H9 (cell line): ENCODE data around the gene CLPTM1L. TPM values are rescaled to one million over a fixed set of nuclear protein-coding genes. Genes with fewer than 3 reads are reported as not detected.

ENCODE experiments used
- DNase-seq: peaks from one replicate; pipeline ENCODE4 v3.0.0-alpha.2; 2017
- H2AFZ ChIP-seq: one replicate; pipeline ENCODE4 v1.6.1; 2013; ENCODE audit warnings: mild to moderate bottlenecking, low read length, control low read depth, moderate library complexity
- H2AK5ac ChIP-seq: 2 replicates; pipeline ENCODE4 v1.6.1; 2013; ENCODE audit warnings: low read length, control low read depth, mixed read lengths; ENCODE audit not compliant: insufficient read length
- H2BK120ac ChIP-seq: one replicate; pipeline ENCODE4 v1.6.1; 2013; ENCODE audit warnings: low read depth, mild to moderate bottlenecking, low read length, control low read depth, inconsistent platforms; ENCODE audit not compliant: poor library complexity, severe bottlenecking
- H2BK12ac ChIP-seq: 2 replicates; pipeline ENCODE4 v1.6.1; 2013; ENCODE audit warnings: low read length, control low read depth, mixed read lengths, low read depth; ENCODE audit not compliant: insufficient read length
- H2BK15ac ChIP-seq: 2 replicates; pipeline ENCODE4 v1.6.1; 2013; ENCODE audit warnings: low read depth, low read length, control low read depth
- H2BK20ac ChIP-seq: one replicate; pipeline ENCODE4 v1.6.1; 2013; ENCODE audit warnings: low read depth, mild to moderate bottlenecking, low read length, control low read depth, inconsistent platforms; ENCODE audit not compliant: poor library complexity, severe bottlenecking
- H2BK5ac ChIP-seq: 2 replicates; pipeline ENCODE4 v1.6.1; 2013; ENCODE audit warnings: low read length, control low read depth, mixed read lengths; ENCODE audit not compliant: insufficient read length
- H3K14ac ChIP-seq: 2 replicates; pipeline ENCODE4 v1.6.1; 2013; ENCODE audit warnings: low read length, control low read depth; ENCODE audit not compliant: insufficient read depth
- H3K18ac ChIP-seq: 2 replicates; pipeline ENCODE4 v1.6.1; 2013; ENCODE audit warnings: low read depth, mild to moderate bottlenecking, mixed read lengths, low read length, control low read depth; ENCODE audit not compliant: insufficient read length
- H3K23ac ChIP-seq: 2 replicates; pipeline ENCODE4 v1.6.1; 2013; ENCODE audit warnings: low read length, control low read depth, mixed read lengths, low read depth; ENCODE audit not compliant: insufficient read length
- H3K23me2 ChIP-seq: 2 replicates; pipeline ENCODE4 v1.6.1; 2013; ENCODE audit warnings: low read depth, mild to moderate bottlenecking, mixed read lengths, low read length, control low read depth; ENCODE audit not compliant: insufficient read length, poor library complexity, severe bottlenecking
- H3K27ac ChIP-seq: 2 replicates; pipeline ENCODE4 v1.5.1; 2013; ENCODE audit warnings: low read length, control low read depth, mixed read lengths, low read depth; ENCODE audit not compliant: insufficient read length
- H3K27me3 ChIP-seq: 2 replicates; pipeline ENCODE4 v1.6.1; 2013; ENCODE audit warnings: low read length, control low read depth, inconsistent platforms; ENCODE audit not compliant: insufficient read depth
- H3K4ac ChIP-seq: 2 replicates; pipeline ENCODE4 v1.6.1; 2013; ENCODE audit warnings: low read depth, mild to moderate bottlenecking, control low read depth, inconsistent platforms, low read length, moderate library complexity
- H3K4me1 ChIP-seq: 2 replicates; pipeline ENCODE4 v1.6.1; 2013; ENCODE audit warnings: low read length, control low read depth, inconsistent platforms; ENCODE audit not compliant: insufficient read depth
- H3K4me2 ChIP-seq: 2 replicates; pipeline ENCODE4 v1.6.1; 2013; ENCODE audit warnings: low read length, control low read depth, mixed read lengths; ENCODE audit not compliant: insufficient read length, insufficient read depth
- H3K56ac ChIP-seq: 2 replicates; pipeline ENCODE4 v1.6.1; 2013; ENCODE audit warnings: low read depth, mild to moderate bottlenecking, mixed read lengths, low read length, control low read depth; ENCODE audit not compliant: insufficient read length
- H3K79me1 ChIP-seq: 2 replicates; pipeline ENCODE4 v1.6.1; 2013; ENCODE audit warnings: low read depth, mild to moderate bottlenecking, moderate library complexity, low read length, control low read depth, inconsistent platforms; ENCODE audit not compliant: insufficient read depth, poor library complexity, severe bottlenecking
- H3K79me2 ChIP-seq: 2 replicates; pipeline ENCODE4 v1.6.1; 2013; ENCODE audit warnings: low read length, control low read depth, inconsistent platforms; ENCODE audit not compliant: insufficient read depth
- H3K9ac ChIP-seq: 2 replicates; pipeline ENCODE4 v1.6.1; 2013; ENCODE audit warnings: low read length, control low read depth, mixed read lengths; ENCODE audit not compliant: insufficient read length; ENCODE audit errors: extremely low read depth
- H3K9me3 ChIP-seq: one replicate; pipeline ENCODE4 v1.6.1; 2013; ENCODE audit warnings: low read depth, low read length, inconsistent platforms; ENCODE audit not compliant: control insufficient read depth
- H3T11ph ChIP-seq: one replicate; pipeline ENCODE4 v1.6.1; 2013; ENCODE audit warnings: mild to moderate bottlenecking, low read length, control low read depth, inconsistent platforms
- H4K20me1 ChIP-seq: one replicate; pipeline ENCODE4 v1.6.1; 2013; ENCODE audit not compliant: control insufficient read depth, insufficient read length, insufficient read depth
- H4K5ac ChIP-seq: 2 replicates; pipeline ENCODE4 v1.6.1; 2013; ENCODE audit warnings: low read depth, mild to moderate bottlenecking, mixed read lengths, low read length, control low read depth; ENCODE audit not compliant: insufficient read length
- H4K8ac ChIP-seq: replicated peaks from 2 replicates; pipeline ENCODE4 v1.6.1; 2013; ENCODE audit warnings: low read length, control low read depth, mixed read lengths, low read depth; ENCODE audit not compliant: insufficient read length
- H4K91ac ChIP-seq: 2 replicates; pipeline ENCODE4 v1.6.1; 2013; ENCODE audit warnings: low read depth, mild to moderate bottlenecking, moderate library complexity, mixed read lengths, low read length, control low read depth; ENCODE audit not compliant: insufficient read length
- H3K27ac Mint-ChIP-seq, 3 experiments: 2 replicates in 2 of 3; 3 replicates in 1 of 3; pipeline ENCODE4 v1.8.0; 2020 to 2021; ENCODE audit warnings: mixed read lengths in 3 of 3, mild to moderate bottlenecking in 1 of 3, moderate library complexity in 1 of 3
- H3K27me3 Mint-ChIP-seq: 2 replicates; pipeline ENCODE4 v1.8.0; 2021; ENCODE audit warnings: low read depth, mild to moderate bottlenecking, moderate library complexity, mixed read lengths
- H3K36me3 Mint-ChIP-seq, 3 experiments: 2 replicates in 2 of 3; 3 replicates in 1 of 3; pipeline ENCODE4 v1.8.0; 2020 to 2021; ENCODE audit warnings: low read depth in 3 of 3, mixed read lengths in 3 of 3; ENCODE audit not compliant: insufficient read depth in 1 of 3
- H3K4me1 Mint-ChIP-seq, 2 experiments: 2 replicates each; pipeline ENCODE4 v1.8.0; 2020; ENCODE audit warnings: mixed read lengths in 2 of 2
- H3K4me3 Mint-ChIP-seq, 2 experiments: 2 replicates in 1 of 2; 3 replicates in 1 of 2; pipeline ENCODE4 v1.8.0; 2020 to 2021; ENCODE audit warnings: mild to moderate bottlenecking in 2 of 2, mixed read lengths in 2 of 2, moderate library complexity in 1 of 2
- H3K9me3 Mint-ChIP-seq, 2 experiments: 2 replicates in 1 of 2; 3 replicates in 1 of 2; pipeline ENCODE4 v1.8.0; 2020; ENCODE audit warnings: mild to moderate bottlenecking in 2 of 2, mixed read lengths in 2 of 2, moderate library complexity in 1 of 2
- WGBS: extraction: QIAGEN DNeasy Blood & Tissue Kit; methylation state at CpG from one replicate; pipeline ENCODE4 v1.1.7; 2013; ENCODE audit warnings: missing lambda C conversion rate, low lambda C conversion rate, mixed read lengths; ENCODE audit not compliant: insufficient read length; ENCODE audit errors: extremely low coverage; 5-methylcytosine and 5-hydroxymethylcytosine counted together
- total RNA-seq: library from RNA; stranded (reverse); gene quantifications from 2 replicates; pipeline ENCODE4 v1.2.1, GENCODE V29; 2021
- TF ChIP-seq, protein P1 (sequence below): fragments of 200-600 bp; sonication (generic); conservative IDR thresholded peaks from 3 replicates; pipeline ENCODE4 v1.8.0; 2021; ENCODE audit warnings: antibody characterized with exemption, mild to moderate bottlenecking

Gene CLPTM1L
- total RNA-seq, 1 experiment from 2014 or later = 108 TPM

- H2AFZ ChIP-seq = no peak overlapping the region
- H3K4me3 Mint-ChIP-seq = peak overlapping the region; percentile 57 to 74
Measured at GRCh38 chr5:1295650-1296037, 49.3 kb downstream of the CLPTM1L start.

More at GRCh38 chr5:1295650-1296037, 49.3 kb downstream of the CLPTM1L start:
- Mint-ChIP-seq H3K4me1 (no peaks in the 10 kb centered on the region), H3K36me3 (peaks cover 0 to 9% (median 4%) of the 10 kb centered on the region in 3 experiments; a peak in 5 of 7 replicates), H3K27me3 (peaks cover 18% of the 10 kb centered on the region), H3K27ac (no peak overlapping the region), H3K9me3 (no peaks in the 10 kb centered on the region; a peak in 1 of 5 replicates)
- WGBS = no CpG with 5 or more reads among the region's 22 CpGs
- Histone ChIP-seq H3K79me2 (no peaks in the 10 kb centered on the region), H3K23me2 (peaks cover 12% of the 10 kb centered on the region), H2BK20ac (no peak overlapping the region), H4K5ac (no peak overlapping the region), H3K9ac (no peak overlapping the region), H4K8ac (no peak overlapping the region), H3K23ac (no peak overlapping the region), H4K20me1 (no peaks in the 10 kb centered on the region), H3K4ac (no peak overlapping the region), H3T11ph (no peak overlapping the region), H3K18ac (no peak overlapping the region), H3K56ac (no peak overlapping the region), H2BK12ac (no peak overlapping the region), H3K27ac (no peak overlapping the region), H2BK15ac (no peak overlapping the region), H4K91ac (no peak overlapping the region), H3K79me1 (no peaks in the 10 kb centered on the region), H2BK5ac (no peak overlapping the region), H3K4me2 (peak overlapping the region; percentile 67), H3K14ac (peak overlapping the region; percentile 70; the same call in 1 of the 2 replicates), H3K4me1 (no peaks in the 10 kb centered on the region), H3K9me3 (no peaks in the 10 kb centered on the region), H2BK120ac (no peak overlapping the region), H2AK5ac (no peak overlapping the region), H3K27me3 (no peaks in the 10 kb centered on the region)
- TF ChIP-seq, protein P1, sequence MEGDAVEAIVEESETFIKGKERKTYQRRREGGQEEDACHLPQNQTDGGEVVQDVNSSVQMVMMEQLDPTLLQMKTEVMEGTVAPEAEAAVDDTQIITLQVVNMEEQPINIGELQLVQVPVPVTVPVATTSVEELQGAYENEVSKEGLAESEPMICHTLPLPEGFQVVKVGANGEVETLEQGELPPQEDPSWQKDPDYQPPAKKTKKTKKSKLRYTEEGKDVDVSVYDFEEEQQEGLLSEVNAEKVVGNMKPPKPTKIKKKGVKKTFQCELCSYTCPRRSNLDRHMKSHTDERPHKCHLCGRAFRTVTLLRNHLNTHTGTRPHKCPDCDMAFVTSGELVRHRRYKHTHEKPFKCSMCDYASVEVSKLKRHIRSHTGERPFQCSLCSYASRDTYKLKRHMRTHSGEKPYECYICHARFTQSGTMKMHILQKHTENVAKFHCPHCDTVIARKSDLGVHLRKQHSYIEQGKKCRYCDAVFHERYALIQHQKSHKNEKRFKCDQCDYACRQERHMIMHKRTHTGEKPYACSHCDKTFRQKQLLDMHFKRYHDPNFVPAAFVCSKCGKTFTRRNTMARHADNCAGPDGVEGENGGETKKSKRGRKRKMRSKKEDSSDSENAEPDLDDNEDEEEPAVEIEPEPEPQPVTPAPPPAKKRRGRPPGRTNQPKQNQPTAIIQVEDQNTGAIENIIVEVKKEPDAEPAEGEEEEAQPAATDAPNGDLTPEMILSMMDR = no peak
- DNase-seq = no peak
